ENCODE data around the gene ARF1. TPM values are rescaled to one million over a fixed set of nuclear protein-coding genes. Genes with fewer than 3 reads are reported as not detected.

The ARF1 gene
- total and polyA plus RNA-seq, 10 of the 15 experiments (the other 5 are each of a cell fraction or from before 2014, with no cell fraction given), result 48.4 to 508 (median 283) TPM

DNA sequence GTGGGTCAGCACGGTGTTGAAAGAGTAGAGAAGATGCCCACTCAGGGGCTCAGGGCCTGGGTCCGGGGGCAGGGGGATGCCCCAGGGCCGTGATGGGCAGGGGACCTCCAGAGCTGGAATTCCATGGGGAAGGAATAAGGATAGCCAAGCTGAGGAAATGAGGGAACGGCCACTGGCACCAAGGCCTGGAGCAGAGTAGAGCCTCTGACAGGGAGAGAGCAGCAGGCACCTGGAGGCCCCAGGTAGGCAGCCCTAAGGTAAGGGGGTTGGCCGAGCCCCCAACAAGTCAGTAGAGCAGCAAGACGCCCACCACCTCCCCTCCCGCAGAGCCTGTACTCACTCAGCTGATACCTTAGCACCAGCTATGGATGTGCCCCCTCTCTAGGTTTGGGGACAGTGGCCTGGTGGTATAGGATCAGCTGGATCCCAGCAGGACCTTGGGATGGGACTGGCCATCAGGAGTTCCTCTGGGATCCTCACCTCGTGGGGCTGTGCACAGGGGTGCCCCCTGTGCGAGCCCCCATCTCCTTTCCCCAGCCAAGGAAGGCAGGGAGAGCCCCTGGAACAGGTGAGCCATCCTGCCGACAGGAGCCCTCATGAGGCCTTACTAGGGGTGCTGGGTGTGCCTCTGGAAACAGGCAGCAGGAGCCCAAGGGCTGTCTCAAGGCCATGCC lies 21.0 kb upstream of the ARF1 start (continued):
- TF ChIP-seq, protein P1, sequence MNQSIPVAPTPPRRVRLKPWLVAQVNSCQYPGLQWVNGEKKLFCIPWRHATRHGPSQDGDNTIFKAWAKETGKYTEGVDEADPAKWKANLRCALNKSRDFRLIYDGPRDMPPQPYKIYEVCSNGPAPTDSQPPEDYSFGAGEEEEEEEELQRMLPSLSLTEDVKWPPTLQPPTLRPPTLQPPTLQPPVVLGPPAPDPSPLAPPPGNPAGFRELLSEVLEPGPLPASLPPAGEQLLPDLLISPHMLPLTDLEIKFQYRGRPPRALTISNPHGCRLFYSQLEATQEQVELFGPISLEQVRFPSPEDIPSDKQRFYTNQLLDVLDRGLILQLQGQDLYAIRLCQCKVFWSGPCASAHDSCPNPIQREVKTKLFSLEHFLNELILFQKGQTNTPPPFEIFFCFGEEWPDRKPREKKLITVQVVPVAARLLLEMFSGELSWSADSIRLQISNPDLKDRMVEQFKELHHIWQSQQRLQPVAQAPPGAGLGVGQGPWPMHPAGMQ (IDR thresholded peaks at IDR 0.05; ENCODE audit: borderline replicate concordance), result no peak
- TF ChIP-seq POLR2AphosphoS5 (IDR thresholded peaks at IDR 0.05; ENCODE audit: low read length) (no peak), SIX5 (IDR thresholded peaks at IDR 0.05; ENCODE audit: low read depth, low read length, severe bottlenecking) (no peak), CHD4 (IDR thresholded peaks at IDR 0.05) (no peak), RELA (IDR thresholded peaks at IDR 0.05; ENCODE audit: borderline replicate concordance, partially characterized antibody) (no peak), SRF (IDR thresholded peaks at IDR 0.05; ENCODE audit: low read depth in 2 of 2, low read length in 2 of 2) (no peak), TCF7 (IDR thresholded peaks at IDR 0.05; ENCODE audit: borderline replicate concordance) (no peak), MYB (IDR thresholded peaks at IDR 0.05; ENCODE audit: borderline replicate concordance, low read depth, low read length) (no peak)
- TF ChIP-seq, protein P2, sequence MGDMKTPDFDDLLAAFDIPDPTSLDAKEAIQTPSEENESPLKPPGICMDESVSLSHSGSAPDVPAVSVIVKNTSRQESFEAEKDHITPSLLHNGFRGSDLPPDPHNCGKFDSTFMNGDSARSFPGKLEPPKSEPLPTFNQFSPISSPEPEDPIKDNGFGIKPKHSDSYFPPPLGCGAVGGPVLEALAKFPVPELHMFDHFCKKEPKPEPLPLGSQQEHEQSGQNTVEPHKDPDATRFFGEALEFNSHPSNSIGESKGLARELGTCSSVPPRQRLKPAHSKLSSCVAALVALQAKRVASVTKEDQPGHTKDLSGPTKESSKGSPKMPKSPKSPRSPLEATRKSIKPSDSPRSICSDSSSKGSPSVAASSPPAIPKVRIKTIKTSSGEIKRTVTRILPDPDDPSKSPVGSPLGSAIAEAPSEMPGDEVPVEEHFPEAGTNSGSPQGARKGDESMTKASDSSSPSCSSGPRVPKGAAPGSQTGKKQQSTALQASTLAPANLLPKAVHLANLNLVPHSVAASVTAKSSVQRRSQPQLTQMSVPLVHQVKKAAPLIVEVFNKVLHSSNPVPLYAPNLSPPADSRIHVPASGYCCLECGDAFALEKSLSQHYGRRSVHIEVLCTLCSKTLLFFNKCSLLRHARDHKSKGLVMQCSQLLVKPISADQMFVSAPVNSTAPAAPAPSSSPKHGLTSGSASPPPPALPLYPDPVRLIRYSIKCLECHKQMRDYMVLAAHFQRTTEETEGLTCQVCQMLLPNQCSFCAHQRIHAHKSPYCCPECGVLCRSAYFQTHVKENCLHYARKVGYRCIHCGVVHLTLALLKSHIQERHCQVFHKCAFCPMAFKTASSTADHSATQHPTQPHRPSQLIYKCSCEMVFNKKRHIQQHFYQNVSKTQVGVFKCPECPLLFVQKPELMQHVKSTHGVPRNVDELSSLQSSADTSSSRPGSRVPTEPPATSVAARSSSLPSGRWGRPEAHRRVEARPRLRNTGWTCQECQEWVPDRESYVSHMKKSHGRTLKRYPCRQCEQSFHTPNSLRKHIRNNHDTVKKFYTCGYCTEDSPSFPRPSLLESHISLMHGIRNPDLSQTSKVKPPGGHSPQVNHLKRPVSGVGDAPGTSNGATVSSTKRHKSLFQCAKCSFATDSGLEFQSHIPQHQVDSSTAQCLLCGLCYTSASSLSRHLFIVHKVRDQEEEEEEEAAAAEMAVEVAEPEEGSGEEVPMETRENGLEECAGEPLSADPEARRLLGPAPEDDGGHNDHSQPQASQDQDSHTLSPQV (IDR thresholded peaks at IDR 0.05), result no peak

Measured in GM12878 (cell line).